WTC11 (cell line): ENCODE data around the gene RAD51D. TPM values are rescaled to one million over a fixed set of nuclear protein-coding genes. Genes with fewer than 3 reads are reported as not detected.

Experiments
- ATAC-seq: fragments of 200-7000 bp; cut with Tn5 transposase; 2 replicates; pipeline ENCODE4 v1.10.0; 2021; ENCODE audit warnings: mild to moderate bottlenecking, moderate library complexity
- CTCF ChIA-PET: fragments of 300-600 bp; sonication (Branson Sonifier 250); formaldehyde crosslinking; loops from one replicate; lab custom pipeline; 2021; ENCODE audit warnings: antibody characterized with exemption; lab: Charles Lee
- POLR2A ChIA-PET: fragments of 350-600 bp; sonication (Branson Sonifier 250); formaldehyde crosslinking; loops from one replicate; lab custom pipeline; 2021; ENCODE audit warnings: antibody characterized with exemption; lab: Charles Lee
- DNase-seq: peaks from one replicate; pipeline ENCODE4 v3.0.0; 2021; ENCODE audit warnings: low spot score
- H3K27ac Mint-ChIP-seq: 2 replicates; pipeline ENCODE4 v1.8.0; 2021; ENCODE audit warnings: mixed read lengths
- H3K27me3 Mint-ChIP-seq: 2 replicates; pipeline ENCODE4 v1.8.0; 2021; ENCODE audit warnings: low read depth, mild to moderate bottlenecking, moderate library complexity, mixed read lengths
- H3K36me3 Mint-ChIP-seq: 2 replicates; pipeline ENCODE4 v1.8.0; 2021; ENCODE audit warnings: mixed read lengths
- H3K4me1 Mint-ChIP-seq: 2 replicates; pipeline ENCODE4 v1.8.0; 2022; ENCODE audit warnings: mixed read lengths
- H3K4me3 Mint-ChIP-seq: 2 replicates; pipeline ENCODE4 v1.8.0; 2021; ENCODE audit warnings: mild to moderate bottlenecking, moderate library complexity, mixed read lengths
- H3K9me3 Mint-ChIP-seq: 2 replicates; pipeline ENCODE4 v1.8.0; 2021; ENCODE audit warnings: mixed read lengths
- ATF6 ChIP-seq: sonication (generic); formaldehyde crosslinking; IDR thresholded peaks from 2 replicates; pipeline ENCODE4 v1.8.1; 2023; ENCODE audit warnings: mild to moderate bottlenecking, missing genetic modification reagents
- CDX4 ChIP-seq: fragments of 250-450 bp; sonication (Bioruptor Pico); IDR thresholded peaks from 2 replicates; pipeline ENCODE4 v1.9.0; 2021; ENCODE audit warnings: moderate library complexity, mild to moderate bottlenecking, inconsistent platforms, borderline replicate concordance
- CTCF ChIP-seq: fragments of 200-600 bp; IDR thresholded peaks from 2 replicates; pipeline ENCODE4 v1.8.0; 2022; ENCODE audit warnings: antibody characterized with exemption
- E2F5 ChIP-seq: sonication (generic); formaldehyde crosslinking; IDR thresholded peaks from 2 replicates; pipeline ENCODE4 v1.8.1; 2022; ENCODE audit warnings: mild to moderate bottlenecking, moderate library complexity, missing genetic modification reagents
- GRHL2 ChIP-seq: fragments of 250-450 bp; sonication (Bioruptor Pico); IDR thresholded peaks from 2 replicates; pipeline ENCODE4 v1.8.0; 2022; ENCODE audit warnings: mild to moderate bottlenecking, moderate library complexity; ENCODE audit not compliant: insufficient replicate concordance, severe bottlenecking
- HMGA2 ChIP-seq: fragments of 250-450 bp; sonication (Bioruptor Pico); IDR thresholded peaks from 2 replicates; pipeline ENCODE4 v1.4.0; 2021; ENCODE audit warnings: mild to moderate bottlenecking, moderate library complexity
- JAZF1 ChIP-seq: fragments of 250-450 bp; sonication (Bioruptor Pico); IDR thresholded peaks from 2 replicates; pipeline ENCODE4 v1.9.0; 2021; ENCODE audit warnings: moderate library complexity, mild to moderate bottlenecking, inconsistent platforms
- MLX ChIP-seq: sonication (generic); formaldehyde crosslinking; IDR thresholded peaks from 2 replicates; pipeline ENCODE4 v1.8.1; 2023; ENCODE audit warnings: mild to moderate bottlenecking, missing genetic modification reagents, moderate library complexity
- MXD4 ChIP-seq: fragments of 250-450 bp; sonication (Bioruptor Pico); IDR thresholded peaks from 2 replicates; pipeline ENCODE4 v1.8.0; 2021; ENCODE audit warnings: mild to moderate bottlenecking, moderate library complexity, borderline replicate concordance
- NFATC4 ChIP-seq: fragments of 250-450 bp; sonication (Bioruptor Pico); IDR thresholded peaks from 2 replicates; pipeline ENCODE4 v1.9.0; 2021; ENCODE audit warnings: mild to moderate bottlenecking
- NFE2L1 ChIP-seq: sonication (generic); formaldehyde crosslinking; IDR thresholded peaks from 2 replicates; pipeline ENCODE4 v1.8.1; 2023; ENCODE audit warnings: missing genetic modification reagents
- PRDM15 ChIP-seq: sonication (generic); formaldehyde crosslinking; IDR thresholded peaks from 2 replicates; pipeline ENCODE4 v1.8.0; 2022; ENCODE audit warnings: missing genetic modification reagents
- RELA ChIP-seq: sonication (generic); formaldehyde crosslinking; IDR thresholded peaks from 2 replicates; pipeline ENCODE4 v1.8.1; 2022; ENCODE audit warnings: missing genetic modification reagents, mild to moderate bottlenecking, borderline replicate concordance
- SOX15 ChIP-seq: fragments of 250-450 bp; sonication (Bioruptor Pico); IDR thresholded peaks from 2 replicates; pipeline ENCODE4 v1.9.0; 2021; ENCODE audit warnings: mild to moderate bottlenecking
- SP1 ChIP-seq: sonication (generic); formaldehyde crosslinking; conservative IDR thresholded peaks from 2 replicates; pipeline ENCODE4 v1.8.1; 2022; ENCODE audit warnings: missing genetic modification reagents
- TCF7 ChIP-seq: sonication (generic); formaldehyde crosslinking; IDR thresholded peaks from 2 replicates; pipeline ENCODE4 v1.8.0; 2022; ENCODE audit warnings: mild to moderate bottlenecking, low read depth, missing genetic modification reagents, moderate library complexity
- ZBTB43 ChIP-seq: sonication (generic); formaldehyde crosslinking; IDR thresholded peaks from 2 replicates; pipeline ENCODE4 v1.8.1; 2023; ENCODE audit warnings: mild to moderate bottlenecking, missing genetic modification reagents
- ZNF138 ChIP-seq: sonication (generic); formaldehyde crosslinking; conservative IDR thresholded peaks from 2 replicates; pipeline ENCODE4 v1.8.1; 2022; ENCODE audit warnings: mild to moderate bottlenecking, moderate library complexity, missing genetic modification reagents
- ZNF232 ChIP-seq: sonication (generic); formaldehyde crosslinking; IDR thresholded peaks from 2 replicates; pipeline ENCODE4 v1.8.0; 2022; ENCODE audit warnings: mild to moderate bottlenecking, missing genetic modification reagents
- ZNF263 ChIP-seq: sonication (generic); formaldehyde crosslinking; IDR thresholded peaks from 2 replicates; pipeline ENCODE4 v1.8.1; 2022; ENCODE audit warnings: low read depth, mild to moderate bottlenecking, moderate library complexity, missing genetic modification reagents
- ZNF281 ChIP-seq: sonication (generic); formaldehyde crosslinking; IDR thresholded peaks from 2 replicates; pipeline ENCODE4 v1.8.0; 2023; ENCODE audit warnings: mild to moderate bottlenecking, missing genetic modification reagents
- ZNF671 ChIP-seq: fragments of 250-450 bp; sonication (Bioruptor Pico); IDR thresholded peaks from 2 replicates; pipeline ENCODE4 v1.8.0; 2021; ENCODE audit warnings: mild to moderate bottlenecking
- total RNA-seq: library from RNA; stranded (reverse); gene quantifications from 3 replicates; pipeline ENCODE4 v1.2.3, GENCODE V29; 2021

Gene RAD51D
- total RNA-seq, 1 experiment from 2014 or later, result 15.0 TPM

GRCh38 chr17:35161281-35161761 lies 41.7 kb upstream of the RAD51D start (continued):
- TF ChIP-seq CDX4 (no peak), JAZF1 (CRISPR knock-in tag) (no peak), RELA (CRISPR knock-in tag) (no peak), GRHL2 (CRISPR knock-in tag) (no peak), ZNF138 (CRISPR knock-in tag) (no peak), HMGA2 (CRISPR knock-in tag) (no peak)
- TF ChIP-seq, all 79 proteins: peak for 0

- peaks cover 4% of the 10 kb centered on the region; the same call in 1 of the 2 replicates for H3K9me3 Mint-ChIP-seq
- DNase-seq (no peak), ATAC-seq (no peak)
- H3K36me3 Mint-ChIP-seq, result no peaks in the 10 kb centered on the region
- no peak overlapping the region for H3K4me3 Mint-ChIP-seq
- H3K4me1 Mint-ChIP-seq, result peaks cover 8% of the 10 kb centered on the region
- ChIA-PET CTCF (no interaction called here), POLR2A (no interaction called here)
- H3K27me3 Mint-ChIP-seq, result peaks cover 10% of the 10 kb centered on the region
- no peak overlapping the region for H3K27ac Mint-ChIP-seq
- TF ChIP-seq NFATC4 (CRISPR knock-in tag), result no peak
- no peak for TF ChIP-seq CTCF
- TF ChIP-seq TCF7, result no peak
- TF ChIP-seq ATF6 (CRISPR knock-in tag), result no peak
- no peak for TF ChIP-seq PRDM15 (CRISPR knock-in tag)
- no peak for TF ChIP-seq ZNF671 (CRISPR knock-in tag)
- TF ChIP-seq MLX (CRISPR knock-in tag), result no peak
- no peak for TF ChIP-seq ZNF232 (CRISPR knock-in tag)
- TF ChIP-seq ZBTB43 (CRISPR knock-in tag), result no peak
- TF ChIP-seq E2F5 (CRISPR knock-in tag), result no peak
- no peak for TF ChIP-seq MXD4
- TF ChIP-seq SP1, result no peak
- TF ChIP-seq ZNF263 (CRISPR knock-in tag), result no peak
- no peak for TF ChIP-seq NFE2L1 (CRISPR knock-in tag)
- no peak for TF ChIP-seq SOX15 (CRISPR knock-in tag)
- no peak for TF ChIP-seq ZNF281 (CRISPR knock-in tag)
Observed at GRCh38 chr17:35160354-35161201, 40.9 kb upstream of the RAD51D start.
